IMR-90 (cell line): ENCODE measurements around the gene MED12L.

Experiments
- ELK1 ChIP-seq: fragments of 150-350 bp; IDR thresholded peaks from 2 replicates; pipeline ENCODE4 v1.6.1; 2016; ENCODE audit warnings: low read depth, mild to moderate bottlenecking, low read length, moderate library complexity, borderline replicate concordance
- FOS ChIP-seq: fragments of 150-350 bp; IDR thresholded peaks from 2 replicates; pipeline ENCODE4 v1.6.1; 2016; ENCODE audit warnings: low read depth, low read length
- MAFK ChIP-seq: IDR thresholded peaks from 2 replicates; pipeline ENCODE4 v1.6.1; 2012; ENCODE audit warnings: low read depth, low read length, improper control_type of control experiment
- POLR2A ChIP-seq: IDR thresholded peaks from 2 replicates; pipeline ENCODE4 v1.6.1; 2012; ENCODE audit warnings: mild to moderate bottlenecking, low read depth, low read length
- SMC3 ChIP-seq: fragments of 150-350 bp; IDR thresholded peaks from 2 replicates; pipeline ENCODE4 v1.6.1; 2016; ENCODE audit warnings: low read depth, mild to moderate bottlenecking, antibody characterized with exemption, low read length, moderate library complexity
- TF ChIP-seq, protein P1 (sequence below): conservative IDR thresholded peaks from 2 replicates; pipeline ENCODE4 v1.5.1; 2012; ENCODE audit warnings: mild to moderate bottlenecking, low read depth, low read length, improper control_type of control experiment
- TF ChIP-seq, protein P2 (sequence below): fragments of 150-350 bp; IDR thresholded peaks from 2 replicates; pipeline ENCODE4 v1.6.1; 2017; ENCODE audit warnings: mild to moderate bottlenecking, antibody characterized with exemption, low read length, low read depth

DNA sequence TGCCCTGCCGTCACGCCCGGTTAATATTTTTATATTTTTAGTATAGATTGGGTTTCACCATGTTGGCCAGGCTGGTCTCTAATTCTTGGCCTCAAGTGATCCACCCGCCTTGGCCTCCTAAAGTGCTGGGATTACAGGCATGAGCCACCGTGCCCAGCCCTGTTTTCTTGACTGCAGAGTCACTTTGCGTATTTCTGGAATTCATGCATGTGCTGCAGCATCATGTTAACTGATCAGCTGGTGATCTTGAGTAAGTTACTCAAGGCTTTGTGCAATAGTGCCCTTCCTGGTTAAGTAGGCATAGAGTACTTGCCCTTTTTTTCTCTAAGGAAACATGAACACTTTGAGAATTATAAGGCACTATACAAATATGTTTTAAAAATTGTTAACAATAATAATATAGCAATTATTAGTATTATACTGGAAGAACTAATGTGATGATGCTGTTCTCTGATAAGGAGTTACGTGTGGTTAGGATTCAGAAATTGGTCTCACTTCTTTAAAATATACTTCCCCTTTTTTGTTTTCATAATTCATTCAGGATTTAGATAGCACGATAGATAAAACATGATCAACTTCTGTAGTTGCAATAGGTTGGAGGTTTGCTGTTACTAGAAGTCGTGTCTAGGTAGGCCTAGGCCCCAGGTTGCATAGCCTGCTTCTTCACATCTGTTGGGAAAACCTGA, 83.9 kb downstream of the MED12L start:
- TF ChIP-seq, protein P1, sequence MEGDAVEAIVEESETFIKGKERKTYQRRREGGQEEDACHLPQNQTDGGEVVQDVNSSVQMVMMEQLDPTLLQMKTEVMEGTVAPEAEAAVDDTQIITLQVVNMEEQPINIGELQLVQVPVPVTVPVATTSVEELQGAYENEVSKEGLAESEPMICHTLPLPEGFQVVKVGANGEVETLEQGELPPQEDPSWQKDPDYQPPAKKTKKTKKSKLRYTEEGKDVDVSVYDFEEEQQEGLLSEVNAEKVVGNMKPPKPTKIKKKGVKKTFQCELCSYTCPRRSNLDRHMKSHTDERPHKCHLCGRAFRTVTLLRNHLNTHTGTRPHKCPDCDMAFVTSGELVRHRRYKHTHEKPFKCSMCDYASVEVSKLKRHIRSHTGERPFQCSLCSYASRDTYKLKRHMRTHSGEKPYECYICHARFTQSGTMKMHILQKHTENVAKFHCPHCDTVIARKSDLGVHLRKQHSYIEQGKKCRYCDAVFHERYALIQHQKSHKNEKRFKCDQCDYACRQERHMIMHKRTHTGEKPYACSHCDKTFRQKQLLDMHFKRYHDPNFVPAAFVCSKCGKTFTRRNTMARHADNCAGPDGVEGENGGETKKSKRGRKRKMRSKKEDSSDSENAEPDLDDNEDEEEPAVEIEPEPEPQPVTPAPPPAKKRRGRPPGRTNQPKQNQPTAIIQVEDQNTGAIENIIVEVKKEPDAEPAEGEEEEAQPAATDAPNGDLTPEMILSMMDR = no peak
- no peak for TF ChIP-seq SMC3
- no peak for TF ChIP-seq FOS
- TF ChIP-seq POLR2A = no peak
- TF ChIP-seq MAFK = no peak
- no peak for TF ChIP-seq ELK1
- TF ChIP-seq, protein P2, sequence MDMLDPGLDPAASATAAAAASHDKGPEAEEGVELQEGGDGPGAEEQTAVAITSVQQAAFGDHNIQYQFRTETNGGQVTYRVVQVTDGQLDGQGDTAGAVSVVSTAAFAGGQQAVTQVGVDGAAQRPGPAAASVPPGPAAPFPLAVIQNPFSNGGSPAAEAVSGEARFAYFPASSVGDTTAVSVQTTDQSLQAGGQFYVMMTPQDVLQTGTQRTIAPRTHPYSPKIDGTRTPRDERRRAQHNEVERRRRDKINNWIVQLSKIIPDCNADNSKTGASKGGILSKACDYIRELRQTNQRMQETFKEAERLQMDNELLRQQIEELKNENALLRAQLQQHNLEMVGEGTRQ = no peak
